ENCODE results near the gene ENAH. TPM values are rescaled to one million over a fixed set of nuclear protein-coding genes. Genes with fewer than 3 reads are reported as not detected.

Gene ENAH
- 87.5 TPM for polyA plus RNA-seq (2012; ENCODE audit: insufficient read length, low read depth)

GRCh38 chr1:225652729-225653462 is at the start of gene ENAH:
Gene ENAH (minus strand): TSS chr1:225653123. CDS start chr1:225652690, 433 bp downstream.
- TF ChIP-seq REST (IDR thresholded peaks at IDR 0.05; ENCODE audit: insufficient read depth in 1 of 2, low read depth in 2 of 2, low read length in 2 of 2) (0 out of 4 replicates have a peak, but pooled peaks of 1 of the 2 experiments have one; percentile 19), FOXP2 (optimal IDR thresholded peaks at IDR 0.05; ENCODE audit: borderline replicate concordance, extremely low read depth, extremely low read length, insufficient read depth) (peak; percentile 68), POLR2AphosphoS5 (IDR thresholded peaks at IDR 0.05; ENCODE audit: low read depth, low read length) (peak; percentile 48; the same call in 1 of the 2 replicates), TAF1 (IDR thresholded peaks at IDR 0.05; ENCODE audit: borderline replicate concordance, insufficient read depth, low read length) (peak; percentile 83; the same call in 1 of the 2 replicates), SIN3A (IDR thresholded peaks at IDR 0.05; ENCODE audit: borderline replicate concordance, insufficient read depth, low read length) (peak; percentile 70; the same call in 1 of the 2 replicates)

- TF ChIP-seq TAF1 (IDR thresholded peaks at IDR 0.05; ENCODE audit: borderline replicate concordance, insufficient read depth, low read length) (no peak), REST (IDR thresholded peaks at IDR 0.05; ENCODE audit: insufficient read depth in 1 of 2, low read depth in 2 of 2, low read length in 2 of 2) (no peak), FOXP2 (optimal IDR thresholded peaks at IDR 0.05; ENCODE audit: borderline replicate concordance, extremely low read depth, extremely low read length, insufficient read depth) (no peak), POLR2AphosphoS5 (IDR thresholded peaks at IDR 0.05; ENCODE audit: low read depth, low read length) (no peak), SIN3A (IDR thresholded peaks at IDR 0.05; ENCODE audit: borderline replicate concordance, insufficient read depth, low read length) (no peak)
Measured at GRCh38 chr1:225700889-225701465, 48.1 kb upstream of the ENAH start.

GRCh38 chr1:225700164-225700821 is 47.4 kb upstream of the ENAH start:
- no peak for TF ChIP-seq REST (IDR thresholded peaks at IDR 0.05; ENCODE audit: insufficient read depth in 1 of 2, low read depth in 2 of 2, low read length in 2 of 2)
- TF ChIP-seq POLR2AphosphoS5 (IDR thresholded peaks at IDR 0.05; ENCODE audit: low read depth, low read length) = no peak
- no peak for TF ChIP-seq FOXP2 (optimal IDR thresholded peaks at IDR 0.05; ENCODE audit: borderline replicate concordance, extremely low read depth, extremely low read length, insufficient read depth)
- no peak for TF ChIP-seq TAF1 (IDR thresholded peaks at IDR 0.05; ENCODE audit: borderline replicate concordance, insufficient read depth, low read length)
- no peak for TF ChIP-seq SIN3A (IDR thresholded peaks at IDR 0.05; ENCODE audit: borderline replicate concordance, insufficient read depth, low read length)

GRCh38 chr1:225699336-225699735 is 46.4 kb upstream of the ENAH start:
- TF ChIP-seq TAF1 (IDR thresholded peaks at IDR 0.05; ENCODE audit: borderline replicate concordance, insufficient read depth, low read length) (no peak), SIN3A (IDR thresholded peaks at IDR 0.05; ENCODE audit: borderline replicate concordance, insufficient read depth, low read length) (no peak), POLR2AphosphoS5 (IDR thresholded peaks at IDR 0.05; ENCODE audit: low read depth, low read length) (no peak), REST (IDR thresholded peaks at IDR 0.05; ENCODE audit: insufficient read depth in 1 of 2, low read depth in 2 of 2, low read length in 2 of 2) (no peak), FOXP2 (optimal IDR thresholded peaks at IDR 0.05; ENCODE audit: borderline replicate concordance, extremely low read depth, extremely low read length, insufficient read depth) (no peak)
